SIG-M5 (cell line): ENCODE results near the gene MLLT11.

Experiments
- DNase-seq: peaks from one replicate; lab custom pipeline; 2025; lab: John Stamatoyannopoulos, UW

Gene MLLT11

GRCh38 chr1:151060007-151060656, at the start of gene MLLT11:
MLLT11 (plus strand) TSS chr1:151060397; CDS start chr1:151067225, 6,828 bp downstream.
- no peak for DNase-seq

GRCh38 chr1:151011154-151011850, 48.9 kb upstream of the MLLT11 start:
- no peak for DNase-seq

- no peak for DNase-seq
Measured at GRCh38 chr1:151012684-151013471, 47.3 kb upstream of the MLLT11 start.

GRCh38 chr1:151013518-151013917, 46.7 kb upstream of the MLLT11 start:
- no peak for DNase-seq

- no peak for DNase-seq
Measured at GRCh38 chr1:151024540-151025146, 35.6 kb upstream of the MLLT11 start.

- DNase-seq: no peak
Measured at GRCh38 chr1:151026460-151026859, 33.7 kb upstream of the MLLT11 start.

GRCh38 chr1:151032164-151032563, 28.0 kb upstream of the MLLT11 start:
- DNase-seq: no peak

GRCh38 chr1:151035167-151035566, 25.0 kb upstream of the MLLT11 start:
- DNase-seq: no peak

GRCh38 chr1:151036356-151036755, 23.8 kb upstream of the MLLT11 start, which contains the start of gene BNIPL:
BNIPL (plus strand) TSS chr1:151036586; CDS start chr1:151036726, 140 bp downstream.
- no peak for DNase-seq

GRCh38 chr1:151037032-151037431, 23.2 kb upstream of the MLLT11 start:
- DNase-seq: no peak

- no peak for DNase-seq
Measured at GRCh38 chr1:151039521-151039920, 20.7 kb upstream of the MLLT11 start.

- DNase-seq: no peak
Measured at GRCh38 chr1:151043163-151043562, 17.0 kb upstream of the MLLT11 start.

GRCh38 chr1:151047591-151047924, 12.6 kb upstream of the MLLT11 start, which contains the start of gene C1orf56:
C1orf56 (plus strand) TSS chr1:151047751; CDS start chr1:151047848, 97 bp downstream.
- DNase-seq: no peak

GRCh38 chr1:151047925-151048644, 12.1 kb upstream of the MLLT11 start:
- DNase-seq: no peak

- no peak for DNase-seq
Measured at GRCh38 chr1:151048645-151049032, 11.6 kb upstream of the MLLT11 start.

GRCh38 chr1:151049458-151049857, 10.7 kb upstream of the MLLT11 start:
- DNase-seq: no peak

- no peak for DNase-seq
Measured at GRCh38 chr1:151050051-151050688, 10.0 kb upstream of the MLLT11 start.

- no peak for DNase-seq
Measured at GRCh38 chr1:151051356-151052009, 8.7 kb upstream of the MLLT11 start.

- DNase-seq: no peak
Measured at GRCh38 chr1:151054971-151055547, 5.1 kb upstream of the MLLT11 start.

- DNase-seq: no peak
Measured at GRCh38 chr1:151055581-151055980, 4.6 kb upstream of the MLLT11 start.
